Right ventricle myocardium inferior (tissue), 1 donor: ENCODE data around the gene PKDCC. TPM values are rescaled to one million over a fixed set of nuclear protein-coding genes. Genes with fewer than 3 reads are reported as not detected.

Experiments
- total RNA-seq: library from RNA; stranded (reverse); fragmentation: NEBNext Ultra II Directional; extraction: Animal tissue kit (Norgen Biotek cat#: 25700); gene quantifications from one replicate; pipeline ENCODE4 v1.2.1, GENCODE V29; 2021
- donor health status: DM: no; HTN: yes; CAD: no; lungs with severe emphysema.

PKDCC gene
- total RNA-seq, 1 donor from 2014 or later = 114 TPM

Other genes with a start within 250 kb of the PKDCC start
- 5.6 TPM for gene EML4, start 121.3 kb downstream of the PKDCC start, total RNA-seq